ENCODE measurements around the gene DYNC1I1. TPM values are rescaled to one million over a fixed set of nuclear protein-coding genes. Genes with fewer than 3 reads are reported as not detected.

The DYNC1I1 gene
- total RNA-seq, 4 donors from 2014 or later = 7.8 to 21.3 (median 11.6) TPM

DNA sequence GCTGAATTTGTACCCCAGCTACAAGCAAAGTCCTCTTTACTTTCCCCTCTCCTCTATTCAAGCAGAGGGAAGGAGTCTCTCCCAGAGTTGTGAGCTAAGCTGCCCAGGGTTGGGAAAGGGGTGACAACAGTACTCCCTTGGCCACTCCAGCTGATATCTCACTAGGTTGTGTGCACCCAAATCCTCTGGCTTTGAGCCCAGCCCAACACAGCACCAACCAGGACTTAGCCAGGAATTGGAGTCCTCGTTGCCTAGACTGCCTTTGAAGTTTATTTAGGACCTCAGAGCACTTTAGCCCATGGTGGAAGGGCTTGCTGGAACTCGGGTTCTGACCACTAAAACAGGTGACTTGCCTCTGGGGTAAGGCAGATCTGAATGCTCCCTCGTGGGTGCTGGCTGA, 35.7 kb upstream of the DYNC1I1 start:
- intact Hi-C loops (cut with DNase I; ENCODE audit: low total_unique reads) (no loop called here), in situ Hi-C loops (cut with MboI; ENCODE audit: low sequenced_read_pairs in 4 of 4) (no loop called here)
- DNase-seq = no peak
- ATAC-seq = no peak
- H3K27me3 ChIP-seq = no peaks in the 10 kb centered on the region
- H3K9me3 ChIP-seq = no peaks in the 10 kb centered on the region
- H3K4me3 ChIP-seq = no peak overlapping the region
- H3K36me3 ChIP-seq = no peaks in the 10 kb centered on the region
- H3K4me1 ChIP-seq = no peaks in the 10 kb centered on the region
- no peak for TF ChIP-seq POLR2A (IDR thresholded peaks at IDR 0.05)
- TF ChIP-seq, protein P1, sequence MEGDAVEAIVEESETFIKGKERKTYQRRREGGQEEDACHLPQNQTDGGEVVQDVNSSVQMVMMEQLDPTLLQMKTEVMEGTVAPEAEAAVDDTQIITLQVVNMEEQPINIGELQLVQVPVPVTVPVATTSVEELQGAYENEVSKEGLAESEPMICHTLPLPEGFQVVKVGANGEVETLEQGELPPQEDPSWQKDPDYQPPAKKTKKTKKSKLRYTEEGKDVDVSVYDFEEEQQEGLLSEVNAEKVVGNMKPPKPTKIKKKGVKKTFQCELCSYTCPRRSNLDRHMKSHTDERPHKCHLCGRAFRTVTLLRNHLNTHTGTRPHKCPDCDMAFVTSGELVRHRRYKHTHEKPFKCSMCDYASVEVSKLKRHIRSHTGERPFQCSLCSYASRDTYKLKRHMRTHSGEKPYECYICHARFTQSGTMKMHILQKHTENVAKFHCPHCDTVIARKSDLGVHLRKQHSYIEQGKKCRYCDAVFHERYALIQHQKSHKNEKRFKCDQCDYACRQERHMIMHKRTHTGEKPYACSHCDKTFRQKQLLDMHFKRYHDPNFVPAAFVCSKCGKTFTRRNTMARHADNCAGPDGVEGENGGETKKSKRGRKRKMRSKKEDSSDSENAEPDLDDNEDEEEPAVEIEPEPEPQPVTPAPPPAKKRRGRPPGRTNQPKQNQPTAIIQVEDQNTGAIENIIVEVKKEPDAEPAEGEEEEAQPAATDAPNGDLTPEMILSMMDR (IDR thresholded peaks at IDR 0.05 in 4 of 5, conservative IDR thresholded peaks at IDR 0.05 in 1 of 5) = no peak
- no peak overlapping the region for H3K27ac ChIP-seq

DNA sequence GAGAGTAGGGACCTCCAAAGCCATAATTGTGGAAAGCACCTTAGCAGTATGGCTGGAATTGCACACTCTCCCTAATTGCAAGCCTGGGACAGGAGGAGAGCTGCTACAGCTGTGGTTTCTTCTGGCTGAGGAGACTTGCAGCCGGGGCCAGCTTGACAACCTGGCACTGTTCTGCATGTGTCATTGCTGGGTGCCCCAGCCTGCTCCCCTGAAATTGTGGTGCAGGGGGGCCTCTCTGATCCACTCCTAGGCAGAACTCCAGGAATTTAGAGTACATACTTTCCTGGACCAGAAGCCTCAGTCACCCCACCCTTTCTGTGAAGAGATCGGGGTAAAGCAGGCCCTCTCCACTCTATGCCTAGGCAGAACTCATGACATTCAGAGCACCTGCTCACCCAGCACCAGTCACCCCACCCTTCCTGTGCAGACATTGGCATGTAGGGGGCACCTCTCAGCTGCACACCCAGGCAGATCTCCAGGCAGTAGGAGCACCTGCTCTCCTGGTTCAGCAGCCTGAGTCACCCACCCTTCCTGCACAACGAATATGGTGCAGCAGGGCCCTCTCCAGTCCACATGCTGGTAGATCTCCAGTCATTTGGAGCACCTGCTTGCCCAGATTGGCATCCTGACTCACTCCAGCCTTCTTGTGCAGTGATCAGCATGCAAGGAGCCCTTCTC, 34.4 kb upstream of the DYNC1I1 start:
- TF ChIP-seq, protein P1 (IDR thresholded peaks at IDR 0.05 in 4 of 5, conservative IDR thresholded peaks at IDR 0.05 in 1 of 5) = no peak
- no peak for TF ChIP-seq POLR2A (IDR thresholded peaks at IDR 0.05)
- Histone ChIP-seq H3K4me3 (no peak overlapping the region), H3K9me3 (no peaks in the 10 kb centered on the region), H3K36me3 (no peaks in the 10 kb centered on the region), H3K27me3 (no peaks in the 10 kb centered on the region), H3K27ac (no peak overlapping the region), H3K4me1 (no peaks in the 10 kb centered on the region)
- no peak for DNase-seq
- no peak for ATAC-seq
- intact Hi-C loops (cut with DNase I; ENCODE audit: low total_unique reads) = no loop called here
- in situ Hi-C loops (cut with MboI; ENCODE audit: low sequenced_read_pairs in 4 of 4) = no loop called here

DNA sequence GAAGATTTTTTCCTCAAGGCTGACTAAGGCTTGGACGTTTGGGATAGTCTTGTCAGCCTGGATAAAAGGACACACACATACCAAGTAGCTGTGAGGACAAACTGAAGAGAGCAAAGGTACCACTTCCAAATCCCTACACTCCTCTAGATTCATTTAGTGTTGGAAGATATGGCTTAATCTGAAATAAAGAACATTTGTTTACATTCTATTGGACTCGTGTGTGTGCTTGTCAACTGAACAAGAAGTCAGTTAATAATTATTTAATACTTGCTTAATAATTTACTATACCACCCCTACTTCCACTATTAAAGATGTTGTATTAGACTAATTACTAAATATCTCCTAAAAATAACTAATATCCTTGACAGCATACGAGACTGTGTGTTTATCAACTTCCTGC, 23.3 kb upstream of the DYNC1I1 start:
- Histone ChIP-seq H3K4me3 (no peak overlapping the region), H3K9me3 (no peaks in the 10 kb centered on the region), H3K27ac (no peak overlapping the region), H3K36me3 (no peaks in the 10 kb centered on the region), H3K27me3 (no peaks in the 10 kb centered on the region), H3K4me1 (no peaks in the 10 kb centered on the region)
- TF ChIP-seq, protein P1 (IDR thresholded peaks at IDR 0.05 in 4 of 5, conservative IDR thresholded peaks at IDR 0.05 in 1 of 5) = no peak
- TF ChIP-seq POLR2A (IDR thresholded peaks at IDR 0.05) = no peak
- in situ Hi-C loops (cut with MboI; ENCODE audit: low sequenced_read_pairs in 4 of 4) = no loop called here
- intact Hi-C loops (cut with DNase I; ENCODE audit: low total_unique reads) = no loop called here
- ATAC-seq (no peak), DNase-seq (no peak)

DNA sequence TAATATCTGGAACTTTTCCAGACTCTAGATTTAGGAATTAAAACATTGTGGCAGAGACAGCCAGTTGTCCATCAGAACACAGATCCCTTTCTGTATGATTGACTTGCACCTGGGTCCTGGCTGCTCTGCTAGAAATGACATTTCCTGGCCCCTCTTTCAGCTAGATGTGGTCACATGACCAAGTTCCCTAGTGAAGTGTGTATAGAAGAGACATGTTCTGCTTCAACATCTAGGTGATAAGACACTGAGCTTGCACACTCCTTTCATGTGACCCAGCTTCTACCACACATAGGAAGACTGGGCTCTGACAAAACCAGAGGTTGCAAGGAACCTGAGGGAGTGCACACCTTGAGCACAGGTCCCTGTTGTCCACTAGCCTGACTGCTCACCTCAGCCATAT, 22.8 kb upstream of the DYNC1I1 start:
- in situ Hi-C loops (cut with MboI; ENCODE audit: low sequenced_read_pairs in 4 of 4) = no loop called here
- no peak for TF ChIP-seq POLR2A (IDR thresholded peaks at IDR 0.05)
- TF ChIP-seq, protein P1 (IDR thresholded peaks at IDR 0.05 in 4 of 5, conservative IDR thresholded peaks at IDR 0.05 in 1 of 5) = no peak
- no peaks in the 10 kb centered on the region for H3K36me3 ChIP-seq

DNA sequence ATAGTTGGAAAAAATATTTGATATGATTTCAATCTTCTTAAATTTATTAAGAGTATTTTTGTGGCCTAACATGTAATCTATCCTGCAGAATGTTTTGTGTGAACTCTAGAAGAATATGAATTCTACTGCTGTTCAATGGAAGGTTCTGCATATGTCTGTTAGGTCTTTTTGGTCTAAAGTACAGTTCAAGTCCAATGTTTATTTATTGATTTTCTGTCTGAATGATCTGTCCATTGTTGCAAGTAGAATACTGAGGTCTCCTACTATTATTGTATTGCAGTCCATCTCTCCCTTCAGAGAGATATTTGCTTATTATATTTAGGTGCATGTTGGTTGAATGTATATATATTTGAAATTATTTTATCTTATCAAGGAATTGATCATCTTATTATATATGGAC, 18.9 kb upstream of the DYNC1I1 start:
- intact Hi-C loops (cut with DNase I; ENCODE audit: low total_unique reads) = no loop called here
- no peaks in the 10 kb centered on the region for H3K36me3 ChIP-seq
- no peaks in the 10 kb centered on the region for H3K9me3 ChIP-seq
- H3K4me1 ChIP-seq = no peaks in the 10 kb centered on the region
- ATAC-seq = no peak
- TF ChIP-seq, protein P1 (IDR thresholded peaks at IDR 0.05 in 4 of 5, conservative IDR thresholded peaks at IDR 0.05 in 1 of 5) = no peak
- TF ChIP-seq POLR2A (IDR thresholded peaks at IDR 0.05) = no peak
- no peaks in the 10 kb centered on the region for H3K27me3 ChIP-seq
- DNase-seq = no peak
- H3K27ac ChIP-seq = no peak overlapping the region
- in situ Hi-C loops (cut with MboI; ENCODE audit: low sequenced_read_pairs in 4 of 4) = loop anchor here in 1 of 4 donors (25.0 kb wide), 1 partner anchor 1284 kb away; no protein-coding TSS in a partner anchor
- no peak overlapping the region for H3K4me3 ChIP-seq

More for the DNA sequence above, 22.8 kb upstream of the DYNC1I1 start:
- no peaks in the 10 kb centered on the region for H3K9me3 ChIP-seq
- no peaks in the 10 kb centered on the region for H3K4me1 ChIP-seq
- H3K27me3 ChIP-seq = no peaks in the 10 kb centered on the region
- intact Hi-C loops (cut with DNase I; ENCODE audit: low total_unique reads) = no loop called here
- no peak for ATAC-seq
- H3K4me3 ChIP-seq = no peak overlapping the region
- H3K27ac ChIP-seq = no peak overlapping the region
- DNase-seq = no peak

All from gastrocnemius medialis (tissue), 4 donors.